WTC11 (cell line): ENCODE measurements around the gene CFAP251. TPM values are rescaled to one million over a fixed set of nuclear protein-coding genes. Genes with fewer than 3 reads are reported as not detected.
"Not testable (repeated sequence)": the region's sequence is repeated elsewhere in the genome, so short reads cannot be mapped to it uniquely, and the experiment has no call there.

Experiments used
- ATAC-seq: fragments of 200-7000 bp; cut with Tn5 transposase; 2 replicates; pipeline ENCODE4 v1.10.0; 2021; ENCODE audit warnings: mild to moderate bottlenecking, moderate library complexity
- CTCF ChIA-PET: fragments of 300-600 bp; sonication (Branson Sonifier 250); formaldehyde crosslinking; loops from one replicate; lab custom pipeline; 2021; ENCODE audit warnings: antibody characterized with exemption; lab: Charles Lee
- POLR2A ChIA-PET: fragments of 350-600 bp; sonication (Branson Sonifier 250); formaldehyde crosslinking; loops from one replicate; lab custom pipeline; 2021; ENCODE audit warnings: antibody characterized with exemption; lab: Charles Lee
- DNase-seq: peaks from one replicate; pipeline ENCODE4 v3.0.0; 2021; ENCODE audit warnings: low spot score
- H3K27ac Mint-ChIP-seq: 2 replicates; pipeline ENCODE4 v1.8.0; 2021; ENCODE audit warnings: mixed read lengths
- H3K27me3 Mint-ChIP-seq: 2 replicates; pipeline ENCODE4 v1.8.0; 2021; ENCODE audit warnings: low read depth, mild to moderate bottlenecking, moderate library complexity, mixed read lengths
- H3K36me3 Mint-ChIP-seq: 2 replicates; pipeline ENCODE4 v1.8.0; 2021; ENCODE audit warnings: mixed read lengths
- H3K4me1 Mint-ChIP-seq: 2 replicates; pipeline ENCODE4 v1.8.0; 2022; ENCODE audit warnings: mixed read lengths
- H3K4me3 Mint-ChIP-seq: 2 replicates; pipeline ENCODE4 v1.8.0; 2021; ENCODE audit warnings: mild to moderate bottlenecking, moderate library complexity, mixed read lengths
- H3K9me3 Mint-ChIP-seq: 2 replicates; pipeline ENCODE4 v1.8.0; 2021; ENCODE audit warnings: mixed read lengths
- ATF2 ChIP-seq: sonication (generic); formaldehyde crosslinking; IDR thresholded peaks from 2 replicates; pipeline ENCODE4 v1.8.1; 2022; ENCODE audit warnings: low read depth, missing genetic modification reagents, borderline replicate concordance
- ETV6 ChIP-seq: sonication (generic); formaldehyde crosslinking; IDR thresholded peaks from 2 replicates; pipeline ENCODE4 v1.8.1; 2022; ENCODE audit warnings: mild to moderate bottlenecking, missing genetic modification reagents
- FOXJ3 ChIP-seq: sonication (generic); formaldehyde crosslinking; IDR thresholded peaks from 2 replicates; pipeline ENCODE4 v1.9.0; 2021; ENCODE audit warnings: missing genetic modification reagents, mild to moderate bottlenecking, borderline replicate concordance
- GRHL2 ChIP-seq: fragments of 250-450 bp; sonication (Bioruptor Pico); IDR thresholded peaks from 2 replicates; pipeline ENCODE4 v1.8.0; 2022; ENCODE audit warnings: mild to moderate bottlenecking, moderate library complexity; ENCODE audit not compliant: insufficient replicate concordance, severe bottlenecking
- MXD4 ChIP-seq: fragments of 250-450 bp; sonication (Bioruptor Pico); IDR thresholded peaks from 2 replicates; pipeline ENCODE4 v1.8.0; 2021; ENCODE audit warnings: mild to moderate bottlenecking, moderate library complexity, borderline replicate concordance
- ZNF121 ChIP-seq: sonication (generic); formaldehyde crosslinking; IDR thresholded peaks from 2 replicates; pipeline ENCODE4 v1.8.0; 2023; ENCODE audit warnings: missing genetic modification reagents
- ZNF219 ChIP-seq: sonication (generic); formaldehyde crosslinking; IDR thresholded peaks from 2 replicates; pipeline ENCODE4 v1.8.0; 2023; ENCODE audit warnings: missing genetic modification reagents, mild to moderate bottlenecking, borderline replicate concordance
- ZNF281 ChIP-seq: sonication (generic); formaldehyde crosslinking; IDR thresholded peaks from 2 replicates; pipeline ENCODE4 v1.8.0; 2023; ENCODE audit warnings: mild to moderate bottlenecking, missing genetic modification reagents
- ZNF512 ChIP-seq: sonication (generic); formaldehyde crosslinking; IDR thresholded peaks from 2 replicates; pipeline ENCODE4 v1.8.1; 2022; ENCODE audit warnings: missing genetic modification reagents, borderline replicate concordance
- total RNA-seq: library from RNA; stranded (reverse); gene quantifications from 3 replicates; pipeline ENCODE4 v1.2.3, GENCODE V29; 2021
- TF ChIP-seq, protein P1 (sequence below): fragments of 250-450 bp; sonication (Bioruptor Pico); IDR thresholded peaks from 2 replicates; pipeline ENCODE4 v1.9.0; 2021; ENCODE audit warnings: mild to moderate bottlenecking, borderline replicate concordance
- TF ChIP-seq, protein P2 (sequence below): fragments of 250-450 bp; sonication (Bioruptor Pico); IDR thresholded peaks from 2 replicates; pipeline ENCODE4 v1.9.0; 2021; ENCODE audit warnings: mild to moderate bottlenecking

Gene CFAP251
- total RNA-seq, 1 experiment from 2014 or later, result 3.1 TPM

DNA sequence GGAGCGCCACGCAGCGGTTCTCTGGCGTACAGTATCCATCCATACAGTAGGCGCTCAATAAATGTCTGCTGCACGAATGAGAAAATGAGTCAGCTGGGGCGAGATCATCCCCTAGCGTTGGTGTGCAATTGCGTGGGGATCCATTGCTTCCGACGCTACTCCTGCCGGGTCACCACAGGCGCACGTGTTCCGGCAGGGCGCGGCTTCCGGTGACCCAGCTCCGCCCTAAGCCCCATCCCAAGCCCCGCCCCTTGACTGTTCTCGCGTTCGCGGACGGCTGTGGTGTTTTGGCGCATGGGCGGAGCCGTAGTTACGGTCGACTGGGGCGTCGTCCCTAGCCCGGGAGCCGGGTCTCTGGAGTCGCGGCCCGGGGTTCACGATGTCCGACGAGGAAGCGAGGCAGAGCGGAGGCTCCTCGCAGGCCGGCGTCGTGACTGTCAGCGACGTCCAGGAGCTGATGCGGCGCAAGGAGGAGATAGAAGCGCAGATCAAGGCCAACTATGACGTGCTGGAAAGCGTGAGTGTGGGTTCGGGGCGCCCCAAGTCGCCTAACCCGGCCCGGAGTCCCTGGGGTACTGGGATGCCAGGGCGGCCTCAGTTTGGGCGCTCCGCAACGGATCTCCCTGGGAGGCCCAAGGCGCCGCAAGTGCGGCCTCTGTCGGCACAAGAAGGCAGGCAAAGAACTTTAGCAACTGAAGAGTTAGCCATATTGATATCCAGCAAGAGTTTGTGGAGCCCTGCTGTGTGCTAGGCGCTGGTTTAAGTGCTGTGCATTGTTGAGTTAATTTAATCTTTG lies 29.7 kb upstream of the CFAP251 start, which contains the start of gene PSMD9 (continued):
- TF ChIP-seq ZNF281 (CRISPR knock-in tag) (no peak), ZNF512 (CRISPR knock-in tag) (no peak), ATF2 (no peak), ETV6 (CRISPR knock-in tag) (peak; percentile 95), GRHL2 (CRISPR knock-in tag) (no peak), MXD4 (peak; percentile 57; the same call in 1 of the 2 replicates), ZNF219 (CRISPR knock-in tag) (no peak), FOXJ3 (no peak)
- TF ChIP-seq, protein P1, sequence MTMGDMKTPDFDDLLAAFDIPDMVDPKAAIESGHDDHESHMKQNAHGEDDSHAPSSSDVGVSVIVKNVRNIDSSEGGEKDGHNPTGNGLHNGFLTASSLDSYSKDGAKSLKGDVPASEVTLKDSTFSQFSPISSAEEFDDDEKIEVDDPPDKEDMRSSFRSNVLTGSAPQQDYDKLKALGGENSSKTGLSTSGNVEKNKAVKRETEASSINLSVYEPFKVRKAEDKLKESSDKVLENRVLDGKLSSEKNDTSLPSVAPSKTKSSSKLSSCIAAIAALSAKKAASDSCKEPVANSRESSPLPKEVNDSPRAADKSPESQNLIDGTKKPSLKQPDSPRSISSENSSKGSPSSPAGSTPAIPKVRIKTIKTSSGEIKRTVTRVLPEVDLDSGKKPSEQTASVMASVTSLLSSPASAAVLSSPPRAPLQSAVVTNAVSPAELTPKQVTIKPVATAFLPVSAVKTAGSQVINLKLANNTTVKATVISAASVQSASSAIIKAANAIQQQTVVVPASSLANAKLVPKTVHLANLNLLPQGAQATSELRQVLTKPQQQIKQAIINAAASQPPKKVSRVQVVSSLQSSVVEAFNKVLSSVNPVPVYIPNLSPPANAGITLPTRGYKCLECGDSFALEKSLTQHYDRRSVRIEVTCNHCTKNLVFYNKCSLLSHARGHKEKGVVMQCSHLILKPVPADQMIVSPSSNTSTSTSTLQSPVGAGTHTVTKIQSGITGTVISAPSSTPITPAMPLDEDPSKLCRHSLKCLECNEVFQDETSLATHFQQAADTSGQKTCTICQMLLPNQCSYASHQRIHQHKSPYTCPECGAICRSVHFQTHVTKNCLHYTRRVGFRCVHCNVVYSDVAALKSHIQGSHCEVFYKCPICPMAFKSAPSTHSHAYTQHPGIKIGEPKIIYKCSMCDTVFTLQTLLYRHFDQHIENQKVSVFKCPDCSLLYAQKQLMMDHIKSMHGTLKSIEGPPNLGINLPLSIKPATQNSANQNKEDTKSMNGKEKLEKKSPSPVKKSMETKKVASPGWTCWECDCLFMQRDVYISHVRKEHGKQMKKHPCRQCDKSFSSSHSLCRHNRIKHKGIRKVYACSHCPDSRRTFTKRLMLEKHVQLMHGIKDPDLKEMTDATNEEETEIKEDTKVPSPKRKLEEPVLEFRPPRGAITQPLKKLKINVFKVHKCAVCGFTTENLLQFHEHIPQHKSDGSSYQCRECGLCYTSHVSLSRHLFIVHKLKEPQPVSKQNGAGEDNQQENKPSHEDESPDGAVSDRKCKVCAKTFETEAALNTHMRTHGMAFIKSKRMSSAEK, result 0 out of 2 replicates have a peak, but pooled peaks have one; percentile 58

DNA sequence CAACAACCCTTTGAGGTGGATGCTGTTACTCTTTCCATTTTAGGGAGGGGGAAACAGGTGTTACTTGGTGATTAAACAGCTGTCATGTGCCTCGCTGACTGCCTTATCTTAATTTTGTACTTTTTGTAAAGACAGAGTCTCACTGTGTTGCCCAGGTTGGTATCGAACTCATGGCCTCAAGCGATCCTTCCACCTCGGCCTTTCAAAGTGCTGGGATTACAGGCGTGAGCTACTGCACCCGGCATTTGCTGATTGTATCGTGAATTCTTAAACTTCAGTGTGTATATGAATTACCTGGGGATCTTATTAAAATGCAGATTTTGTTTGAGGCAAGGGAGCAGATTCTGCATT lies 29.1 kb upstream of the CFAP251 start:
- Mint-ChIP-seq H3K36me3 (no peaks in the 10 kb centered on the region), H3K27ac (peak overlapping the region; percentile 99), H3K27me3 (peaks cover 26% of the 10 kb centered on the region), H3K4me1 (peaks cover 24% of the 10 kb centered on the region), H3K4me3 (peak overlapping the region; percentile 95), H3K9me3 (peaks cover 5% of the 10 kb centered on the region; the same call in 1 of the 2 replicates)
- no peak for ATAC-seq
- TF ChIP-seq, protein P2, sequence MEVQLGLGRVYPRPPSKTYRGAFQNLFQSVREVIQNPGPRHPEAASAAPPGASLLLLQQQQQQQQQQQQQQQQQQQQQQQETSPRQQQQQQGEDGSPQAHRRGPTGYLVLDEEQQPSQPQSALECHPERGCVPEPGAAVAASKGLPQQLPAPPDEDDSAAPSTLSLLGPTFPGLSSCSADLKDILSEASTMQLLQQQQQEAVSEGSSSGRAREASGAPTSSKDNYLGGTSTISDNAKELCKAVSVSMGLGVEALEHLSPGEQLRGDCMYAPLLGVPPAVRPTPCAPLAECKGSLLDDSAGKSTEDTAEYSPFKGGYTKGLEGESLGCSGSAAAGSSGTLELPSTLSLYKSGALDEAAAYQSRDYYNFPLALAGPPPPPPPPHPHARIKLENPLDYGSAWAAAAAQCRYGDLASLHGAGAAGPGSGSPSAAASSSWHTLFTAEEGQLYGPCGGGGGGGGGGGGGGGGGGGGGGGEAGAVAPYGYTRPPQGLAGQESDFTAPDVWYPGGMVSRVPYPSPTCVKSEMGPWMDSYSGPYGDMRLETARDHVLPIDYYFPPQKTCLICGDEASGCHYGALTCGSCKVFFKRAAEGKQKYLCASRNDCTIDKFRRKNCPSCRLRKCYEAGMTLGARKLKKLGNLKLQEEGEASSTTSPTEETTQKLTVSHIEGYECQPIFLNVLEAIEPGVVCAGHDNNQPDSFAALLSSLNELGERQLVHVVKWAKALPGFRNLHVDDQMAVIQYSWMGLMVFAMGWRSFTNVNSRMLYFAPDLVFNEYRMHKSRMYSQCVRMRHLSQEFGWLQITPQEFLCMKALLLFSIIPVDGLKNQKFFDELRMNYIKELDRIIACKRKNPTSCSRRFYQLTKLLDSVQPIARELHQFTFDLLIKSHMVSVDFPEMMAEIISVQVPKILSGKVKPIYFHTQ (CRISPR knock-in tag), result no peak
- peak; percentile 55 for TF ChIP-seq ZNF121 (CRISPR knock-in tag)
- POLR2A ChIA-PET, result interaction anchor here (1.4 to 1.7 kb wide), 3 partner anchors 27 to 95 kb away, joined by 3 to 8 read pairs (median 6); partner anchors contain the start of gene RHOF
- no peak for DNase-seq
- CTCF ChIA-PET, result interaction anchor here (0.7 to 5.1 kb wide), 6 partner anchors 29 to 95 kb away, joined by 3 to 68 read pairs (median 8); partner anchors contain the start of genes CFAP251 and RHOF

GRCh38 chr12:121889661-121890060 lies 28.7 kb upstream of the CFAP251 start:
- ChIA-PET CTCF (interaction anchor here (0.7 to 5.1 kb wide), 6 partner anchors 29 to 95 kb away, joined by 3 to 68 read pairs (median 8); partner anchors contain the start of genes CFAP251 and RHOF), POLR2A (interaction anchor here (1.7 kb wide), 1 partner anchor 96 kb away, joined by 6 read pairs; the partner anchor contains the start of gene RHOF)
- not testable (repeated sequence) for DNase-seq, H3K36me3 Mint-ChIP-seq, ATAC-seq, H3K9me3 Mint-ChIP-seq
- peak overlapping the region; percentile 95 for H3K4me3 Mint-ChIP-seq
- H3K4me1 Mint-ChIP-seq, result peaks cover 28% of the 10 kb centered on the region
- H3K27ac Mint-ChIP-seq, result peak overlapping the region; percentile 99; the same call in 1 of the 2 replicates
- H3K27me3 Mint-ChIP-seq, result peaks cover 26% of the 10 kb centered on the region
